Suprapubic skin (tissue), 4 donors: ENCODE data around the gene MRPS35. TPM values are rescaled to one million over a fixed set of nuclear protein-coding genes. Genes with fewer than 3 reads are reported as not detected.
A peak's percentile ranks its signal among the peaks of the same experiment; 100 is the strongest.

Source experiments
- DNase-seq, 2 donors: peaks; one replicate each; pipeline ENCODE4 v3.0.0-alpha.2; 2019; ENCODE audit warnings: low spot score in 2 of 2
- H3K27ac ChIP-seq: fragments of 200-600 bp; sonication (generic); one replicate; pipeline ENCODE4 v1.5.1; 2019
- H3K27me3 ChIP-seq: fragments of 200-600 bp; sonication (generic); one replicate; pipeline ENCODE4 v1.5.1; 2019
- H3K36me3 ChIP-seq: fragments of 200-600 bp; sonication (generic); one replicate; pipeline ENCODE4 v1.5.1; 2019
- H3K4me1 ChIP-seq: fragments of 200-600 bp; sonication (generic); one replicate; pipeline ENCODE4 v1.5.1; 2019
- H3K4me3 ChIP-seq: fragments of 200-600 bp; sonication (generic); one replicate; pipeline ENCODE4 v1.5.1; 2019; ENCODE audit warnings: mild to moderate bottlenecking
- H3K9me3 ChIP-seq: fragments of 200-600 bp; sonication (generic); one replicate; pipeline ENCODE4 v1.5.1; 2019
- EP300 ChIP-seq: sonication (generic); formaldehyde crosslinking; IDR thresholded peaks from one replicate; pipeline ENCODE4 v1.6.1; 2017; ENCODE audit warnings: antibody characterized with exemption
- POLR2A ChIP-seq, 2 donors: fragments of 450-650 bp; IDR thresholded peaks; one replicate each; pipeline ENCODE4 v1.6.1; 2017; ENCODE audit warnings: antibody characterized with exemption in 2 of 2, mild to moderate bottlenecking in 2 of 2, moderate library complexity in 2 of 2
- POLR2AphosphoS5 ChIP-seq, 3 donors: sonication (generic); formaldehyde crosslinking; IDR thresholded peaks; one replicate each; pipeline ENCODE4 v1.6.1; 2017; ENCODE audit warnings: antibody characterized with exemption in 3 of 3
- WGBS: methylation state at CpG from one replicate; pipeline ENCODE4 v1.1.5; 2018; 5-methylcytosine and 5-hydroxymethylcytosine counted together
- total RNA-seq, 4 donors: library from RNA; depleted of rRNA; stranded (reverse); fragments of >200 nt; gene quantifications; one replicate each; pipeline ENCODE4 v1.1.0, GENCODE V29; 2016
- TF ChIP-seq, protein P1 (sequence below), 2 donors: fragments of 200-600 bp in 1 of 2; fragments of 450-650 bp in 1 of 2; sonication (generic) in 1 of 2; IDR thresholded peaks; one replicate each; pipeline ENCODE4 v1.5.1; 2016 to 2019; ENCODE audit warnings: antibody characterized with exemption in 2 of 2, mild to moderate bottlenecking in 1 of 2, moderate library complexity in 1 of 2

Gene MRPS35
- total RNA-seq, 4 donors from 2014 or later: 35.6 to 65.8 (median 40.1) TPM

DNA sequence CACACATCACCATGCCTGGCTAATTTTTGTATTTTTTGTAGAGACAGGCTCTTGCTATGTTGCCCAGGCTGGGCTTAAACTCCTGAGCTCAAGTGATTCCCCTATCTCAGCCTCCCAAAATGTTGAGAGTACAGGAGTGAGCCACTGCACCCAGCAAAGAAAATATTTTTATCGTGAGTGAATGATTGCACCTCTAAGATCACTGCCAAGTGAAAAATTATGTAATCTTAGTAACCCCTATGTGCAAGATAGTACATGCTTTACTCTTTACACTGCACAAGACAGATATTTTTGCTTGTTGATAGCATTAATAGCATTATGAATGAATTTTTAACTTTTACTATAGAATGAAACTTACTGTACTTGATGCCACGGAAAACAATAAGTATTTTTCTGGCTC is 3.4 kb upstream of the MRPS35 start:
- Histone ChIP-seq H3K4me3 (no peak overlapping the region), H3K27me3 (no peaks in the 10 kb centered on the region), H3K36me3 (no peaks in the 10 kb centered on the region), H3K4me1 (peaks cover 16% of the 10 kb centered on the region), H3K9me3 (no peaks in the 10 kb centered on the region), H3K27ac (no peak overlapping the region)
- DNase-seq: no peak
- 58% methylated on average over 2 of the region's 2 CpGs for WGBS
- TF ChIP-seq POLR2AphosphoS5 (IDR thresholded peaks at IDR 0.05) (no peak), EP300 (no peak), POLR2A (IDR thresholded peaks at IDR 0.05) (no peak)

DNA sequence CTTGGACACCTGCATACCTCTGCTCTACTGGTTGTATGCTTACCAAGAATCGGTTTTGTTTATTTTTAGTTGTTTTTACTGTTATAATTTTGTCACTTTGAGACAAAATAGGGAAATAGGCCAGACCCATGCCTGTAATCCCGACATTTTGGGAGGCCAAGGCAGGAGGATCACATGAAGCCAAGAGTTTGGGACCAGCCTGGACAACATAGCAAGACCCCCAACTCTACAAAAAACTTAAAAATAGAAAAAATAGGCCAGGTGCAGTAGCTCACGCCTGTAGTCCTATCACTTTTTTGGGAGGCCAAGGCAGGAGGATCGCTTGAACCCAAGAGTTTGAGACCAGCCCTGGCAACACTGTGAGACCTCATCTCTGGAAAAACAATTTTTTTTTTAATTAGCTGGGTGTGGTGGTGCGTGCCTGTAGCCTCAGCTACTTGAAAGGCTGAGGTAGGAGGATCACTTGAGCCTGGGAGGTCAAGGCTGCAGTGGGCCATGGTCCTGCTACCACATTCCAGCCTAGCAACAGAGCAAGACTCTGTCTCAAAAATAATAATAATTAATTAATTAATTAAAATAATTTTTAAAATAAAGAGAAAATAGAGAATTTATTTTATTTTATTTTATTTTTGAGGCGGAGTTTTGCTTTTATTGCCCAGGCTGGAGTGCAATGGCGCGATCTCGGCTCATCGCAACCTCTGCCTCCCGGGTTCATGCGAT is 1.3 kb upstream of the MRPS35 start:
- Histone ChIP-seq H3K4me3 (peak overlapping the region; percentile 93), H3K4me1 (peaks cover 24% of the 10 kb centered on the region), H3K27ac (peak overlapping the region; percentile 90), H3K27me3 (no peaks in the 10 kb centered on the region), H3K9me3 (no peaks in the 10 kb centered on the region), H3K36me3 (no peaks in the 10 kb centered on the region)
- no peak for DNase-seq
- WGBS: 80% methylated on average over 12 of the region's 12 CpGs
- TF ChIP-seq EP300 (no peak), POLR2AphosphoS5 (IDR thresholded peaks at IDR 0.05) (no peak), POLR2A (IDR thresholded peaks at IDR 0.05) (no peak)
- TF ChIP-seq, protein P1, sequence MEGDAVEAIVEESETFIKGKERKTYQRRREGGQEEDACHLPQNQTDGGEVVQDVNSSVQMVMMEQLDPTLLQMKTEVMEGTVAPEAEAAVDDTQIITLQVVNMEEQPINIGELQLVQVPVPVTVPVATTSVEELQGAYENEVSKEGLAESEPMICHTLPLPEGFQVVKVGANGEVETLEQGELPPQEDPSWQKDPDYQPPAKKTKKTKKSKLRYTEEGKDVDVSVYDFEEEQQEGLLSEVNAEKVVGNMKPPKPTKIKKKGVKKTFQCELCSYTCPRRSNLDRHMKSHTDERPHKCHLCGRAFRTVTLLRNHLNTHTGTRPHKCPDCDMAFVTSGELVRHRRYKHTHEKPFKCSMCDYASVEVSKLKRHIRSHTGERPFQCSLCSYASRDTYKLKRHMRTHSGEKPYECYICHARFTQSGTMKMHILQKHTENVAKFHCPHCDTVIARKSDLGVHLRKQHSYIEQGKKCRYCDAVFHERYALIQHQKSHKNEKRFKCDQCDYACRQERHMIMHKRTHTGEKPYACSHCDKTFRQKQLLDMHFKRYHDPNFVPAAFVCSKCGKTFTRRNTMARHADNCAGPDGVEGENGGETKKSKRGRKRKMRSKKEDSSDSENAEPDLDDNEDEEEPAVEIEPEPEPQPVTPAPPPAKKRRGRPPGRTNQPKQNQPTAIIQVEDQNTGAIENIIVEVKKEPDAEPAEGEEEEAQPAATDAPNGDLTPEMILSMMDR (IDR thresholded peaks at IDR 0.05): no peak

DNA sequence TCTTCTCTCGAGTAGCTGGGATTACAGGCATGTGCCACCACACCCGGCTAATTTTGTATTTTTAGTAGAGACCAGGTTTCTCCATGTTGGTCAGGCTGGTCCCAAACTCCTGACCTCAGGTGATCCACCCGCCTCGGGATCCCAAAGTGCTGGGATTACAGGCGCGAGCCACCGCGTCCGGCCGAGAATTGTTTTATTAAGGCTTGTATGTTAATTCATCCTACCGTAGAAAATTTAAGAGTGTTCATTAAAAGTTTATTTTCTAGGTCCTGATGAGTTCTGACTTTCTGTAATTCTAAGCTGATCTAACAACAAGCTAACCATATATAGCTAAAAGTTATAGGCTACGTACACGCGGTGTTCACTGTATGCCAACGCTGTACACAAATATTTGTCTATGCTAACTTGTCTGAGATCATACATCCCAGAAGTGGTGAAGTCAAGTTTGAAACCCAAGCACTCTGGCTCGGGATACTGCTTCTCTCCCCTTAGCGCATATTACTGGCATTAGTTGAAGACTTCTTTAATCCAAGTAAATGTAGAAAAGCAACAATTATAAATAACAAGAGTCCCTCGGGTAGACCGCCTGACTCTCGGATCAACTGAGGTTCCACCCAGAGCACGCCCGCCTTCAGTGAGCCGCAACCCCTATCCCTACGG is 570 bp upstream of the MRPS35 start:
- DNase-seq: no peak
- TF ChIP-seq, protein P1 (IDR thresholded peaks at IDR 0.05): no peak
- TF ChIP-seq POLR2A (IDR thresholded peaks at IDR 0.05): no peak
- TF ChIP-seq POLR2AphosphoS5 (IDR thresholded peaks at IDR 0.05): no peak
- TF ChIP-seq EP300: no peak
- H3K36me3 ChIP-seq: no peaks in the 10 kb centered on the region
- 18% methylated on average over 24 of the region's 24 CpGs for WGBS
- H3K4me3 ChIP-seq: peak overlapping the region; percentile 93
- H3K27me3 ChIP-seq: no peaks in the 10 kb centered on the region
- peaks cover 24% of the 10 kb centered on the region for H3K4me1 ChIP-seq
- H3K27ac ChIP-seq: peak overlapping the region; percentile 90
- H3K9me3 ChIP-seq: no peaks in the 10 kb centered on the region

DNA sequence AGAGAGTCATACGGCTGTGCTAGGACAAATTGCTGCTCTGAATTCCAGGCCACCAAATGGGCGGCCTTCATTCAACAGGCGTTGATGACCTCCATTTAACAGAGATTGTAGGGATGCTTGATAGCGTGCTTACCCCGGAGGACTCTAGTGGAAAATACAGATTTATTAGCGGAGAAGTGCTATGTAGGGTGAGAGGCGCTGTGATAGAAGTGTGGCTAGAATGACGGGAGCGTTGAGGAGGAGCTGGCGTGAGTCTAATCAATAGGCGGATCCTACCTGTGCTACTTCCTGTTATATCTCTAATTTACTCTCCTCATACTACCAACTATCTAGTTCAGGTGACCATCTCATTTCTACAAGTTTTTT is 668 bp downstream of the MRPS35 start:
- peaks cover 4% of the 10 kb centered on the region for H3K36me3 ChIP-seq
- peak overlapping the region; percentile 93 for H3K4me3 ChIP-seq
- under 1% methylated on average over 11 of the region's 11 CpGs for WGBS
- peaks cover 24% of the 10 kb centered on the region for H3K4me1 ChIP-seq
- no peak for DNase-seq
- H3K27me3 ChIP-seq: no peaks in the 10 kb centered on the region
- H3K27ac ChIP-seq: peak overlapping the region; percentile 90
- no peak for TF ChIP-seq POLR2A (IDR thresholded peaks at IDR 0.05)
- TF ChIP-seq EP300: no peak
- TF ChIP-seq, protein P1 (IDR thresholded peaks at IDR 0.05): no peak
- TF ChIP-seq POLR2AphosphoS5 (IDR thresholded peaks at IDR 0.05): no peak
- H3K9me3 ChIP-seq: no peaks in the 10 kb centered on the region

DNA sequence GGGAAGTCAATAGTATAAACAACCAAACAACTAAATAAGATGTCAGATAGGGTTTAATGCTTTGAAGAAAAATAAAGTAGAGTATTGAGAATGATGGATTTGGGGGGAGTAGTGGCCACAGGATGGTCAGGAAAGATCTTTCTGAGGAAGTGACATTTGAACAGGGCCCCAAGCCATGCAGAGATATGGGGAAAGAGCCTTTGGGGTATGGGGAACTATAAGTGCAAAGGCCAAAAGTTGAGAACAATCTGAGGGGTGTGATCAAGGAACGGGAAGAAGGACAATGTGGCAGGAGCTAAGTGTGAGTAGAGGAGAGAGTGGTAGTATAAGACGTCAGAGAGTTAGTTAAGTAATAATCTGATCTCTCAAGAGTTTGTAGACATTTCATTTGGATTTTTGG is 1.3 kb downstream of the MRPS35 start:
- H3K9me3 ChIP-seq: no peaks in the 10 kb centered on the region
- peak overlapping the region; percentile 93 for H3K4me3 ChIP-seq
- TF ChIP-seq, protein P1 (IDR thresholded peaks at IDR 0.05): no peak
- TF ChIP-seq EP300: no peak
- no peak for TF ChIP-seq POLR2AphosphoS5 (IDR thresholded peaks at IDR 0.05)
- peaks cover 11% of the 10 kb centered on the region for H3K36me3 ChIP-seq
- no peak for DNase-seq
- H3K4me1 ChIP-seq: peaks cover 24% of the 10 kb centered on the region
- no peak overlapping the region for H3K27ac ChIP-seq
- H3K27me3 ChIP-seq: no peaks in the 10 kb centered on the region
- WGBS: 69% methylated on average over 2 of the region's 2 CpGs
